GM18511 (cell line): ENCODE results near the gene ACTL7A.
A peak's percentile ranks its signal among the peaks of the same experiment; 100 is the strongest.
"Not testable (repeated sequence)": the region's sequence is repeated elsewhere in the genome, so short reads cannot be mapped to it uniquely, and the experiment has no call there.

Experiments
- ATAC-seq: cut with Tn5 transposase; IDR thresholded peaks from one replicate; pipeline ENCODE4 v1.9.1; 2021; ENCODE audit warnings: mild to moderate bottlenecking, moderate library complexity; ENCODE audit not compliant: unreplicated experiment

The ACTL7A gene

DNA sequence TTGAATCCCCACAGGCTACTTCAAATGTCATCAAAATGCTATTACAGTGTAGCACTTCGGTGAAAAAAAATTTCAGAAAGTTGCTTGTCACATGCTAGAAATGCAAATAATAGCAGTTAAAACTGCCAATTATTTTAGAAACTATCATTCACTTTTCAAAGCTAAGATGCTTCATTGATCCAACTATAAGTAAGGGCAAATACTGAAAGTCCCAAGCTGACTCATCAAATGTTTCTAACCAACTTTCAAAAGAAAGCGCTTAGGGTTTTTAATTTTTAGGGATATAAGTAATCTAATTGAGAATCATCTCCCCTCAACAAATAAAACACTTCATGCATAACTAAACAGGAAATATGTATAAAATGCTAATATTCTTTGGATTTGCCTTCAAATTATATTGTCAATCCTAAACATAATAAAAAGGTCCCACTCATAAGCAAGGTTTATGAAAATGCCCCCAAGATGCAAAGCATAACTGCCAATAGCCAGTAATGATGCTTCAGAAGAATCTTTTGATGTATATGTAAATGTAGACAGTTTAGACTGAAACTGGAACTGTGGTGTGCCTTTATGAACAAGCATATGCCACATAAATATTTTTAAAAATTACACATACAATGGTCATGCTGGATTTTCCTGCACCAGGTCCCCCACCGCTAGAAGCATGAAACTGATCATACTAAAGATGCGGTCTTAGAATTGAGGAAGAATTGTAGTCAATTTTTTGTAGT is 12.2 kb downstream of the ACTL7A start:
- no peak for ATAC-seq

DNA sequence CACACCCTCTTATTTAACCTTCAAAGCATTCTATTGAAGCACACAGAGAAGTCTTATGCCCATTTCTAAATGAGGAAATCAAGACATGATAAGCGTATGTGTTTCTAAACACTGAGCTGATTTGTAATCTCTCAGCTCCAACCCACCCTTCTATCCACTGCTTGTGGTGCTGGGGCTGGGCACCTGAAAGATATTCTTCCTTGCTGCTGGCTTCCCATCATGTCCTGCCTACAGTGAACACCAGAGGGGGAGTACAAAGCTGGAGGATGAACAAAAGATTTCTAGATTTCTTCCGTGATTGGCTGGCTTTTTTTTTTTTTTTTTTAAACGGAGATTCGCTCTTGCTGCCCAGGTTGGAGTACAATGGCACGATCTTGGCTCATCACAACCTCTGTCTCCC is 14.4 kb downstream of the ACTL7A start:
- ATAC-seq: no peak

DNA sequence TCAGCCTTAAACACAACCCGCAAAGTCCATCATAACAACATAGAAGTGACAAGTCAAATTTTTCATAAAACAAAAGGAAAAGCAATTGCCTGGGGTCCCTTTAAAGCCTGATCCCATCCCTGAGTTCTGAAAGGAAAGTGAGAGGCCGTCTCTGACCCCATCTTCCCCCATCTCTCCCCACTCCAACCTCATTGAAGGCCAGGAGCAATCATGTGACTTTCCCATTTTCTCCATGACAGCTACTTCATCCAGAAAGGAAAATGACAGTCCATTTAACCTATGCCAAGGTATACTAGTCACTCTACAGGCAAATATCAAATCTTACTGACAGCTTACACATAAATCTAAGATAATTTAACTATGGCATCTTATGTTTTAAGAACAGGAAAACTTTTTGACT is 15.5 kb downstream of the ACTL7A start:
- no peak for ATAC-seq

DNA sequence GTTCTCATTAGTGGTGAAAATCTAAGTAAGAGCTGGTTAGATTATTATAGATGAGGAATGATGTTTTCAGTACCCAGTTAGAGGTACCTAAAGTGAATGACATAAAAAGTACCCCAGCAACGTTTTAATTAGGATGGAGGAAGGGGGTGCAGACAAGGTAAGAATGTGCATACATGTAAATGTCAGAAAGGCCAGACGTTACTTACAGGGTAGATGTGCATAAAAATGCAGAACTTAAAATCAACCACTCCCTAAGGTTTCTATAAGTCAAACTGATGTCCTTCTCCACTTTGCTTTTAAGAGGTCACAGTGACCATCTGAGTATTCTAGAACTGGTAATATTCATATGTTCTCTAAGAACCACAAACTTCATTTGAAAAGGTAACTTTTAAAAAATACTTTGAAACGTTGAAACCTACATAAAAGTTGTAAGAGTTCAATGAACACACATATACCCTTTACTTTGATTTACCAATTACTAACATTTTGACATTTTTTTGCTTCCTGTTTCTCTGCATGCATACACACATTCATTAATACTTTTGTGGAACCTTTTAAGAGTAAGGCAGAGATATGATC is 18.8 kb downstream of the ACTL7A start:
- ATAC-seq: no peak

DNA sequence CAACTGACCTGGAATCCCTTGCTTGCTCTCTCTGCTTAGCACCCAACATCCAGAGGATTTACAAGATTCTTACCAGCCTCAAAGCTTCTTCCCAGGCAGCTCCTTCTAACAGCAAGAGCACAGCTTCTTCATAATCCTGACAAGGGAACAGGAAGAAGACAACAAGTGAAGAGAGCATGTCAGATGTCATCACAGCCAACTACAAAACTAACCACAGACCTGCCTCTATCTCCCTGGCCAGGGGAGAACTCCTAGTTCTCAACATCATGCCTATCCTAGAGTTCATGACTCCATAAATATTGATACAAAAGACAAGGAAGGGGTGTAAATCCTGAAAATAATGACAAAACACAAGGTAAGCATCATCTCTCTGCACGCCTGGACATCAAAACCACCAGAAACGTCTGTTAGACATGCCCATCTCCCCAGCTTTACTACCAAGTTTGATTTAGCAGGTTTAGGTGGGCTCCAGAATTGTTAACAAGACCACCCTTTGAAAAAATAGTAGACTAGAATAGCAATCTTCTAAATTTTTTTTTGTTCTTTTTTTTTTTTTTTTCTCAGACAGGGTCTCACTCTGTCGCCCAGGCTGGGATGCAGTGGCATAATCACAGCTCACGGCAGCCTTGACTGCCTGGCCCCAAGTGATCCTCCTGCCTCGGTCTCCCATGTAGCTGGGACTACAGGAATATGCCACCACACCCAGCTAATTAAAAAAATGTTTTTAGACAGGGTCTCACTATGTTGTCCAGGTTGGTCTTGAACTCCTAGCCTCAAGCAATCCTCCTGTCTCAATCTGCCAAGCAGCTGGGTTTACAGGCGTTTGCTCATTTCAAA is 20.2 kb downstream of the ACTL7A start:
- ATAC-seq: no peak

DNA sequence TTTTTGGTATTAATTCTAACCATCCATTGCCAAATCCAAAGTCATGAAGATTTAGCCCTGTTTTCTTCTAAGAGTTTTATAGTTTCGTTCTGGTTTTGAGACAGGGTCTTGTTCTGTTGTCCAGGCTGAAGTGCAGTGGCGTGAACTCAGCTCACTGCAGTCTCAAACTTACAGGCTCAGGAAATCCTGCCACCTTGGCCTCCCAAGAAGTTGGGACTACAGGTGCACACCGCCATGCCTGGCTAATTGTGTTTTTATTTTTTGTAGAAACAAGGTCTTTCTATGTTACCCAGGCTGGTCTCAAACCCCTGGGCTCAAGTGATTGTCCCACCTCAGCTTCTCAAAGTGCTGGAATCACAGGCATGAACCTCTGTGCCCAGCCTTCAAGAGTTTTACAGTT is 21.0 kb downstream of the ACTL7A start:
- no peak for ATAC-seq

DNA sequence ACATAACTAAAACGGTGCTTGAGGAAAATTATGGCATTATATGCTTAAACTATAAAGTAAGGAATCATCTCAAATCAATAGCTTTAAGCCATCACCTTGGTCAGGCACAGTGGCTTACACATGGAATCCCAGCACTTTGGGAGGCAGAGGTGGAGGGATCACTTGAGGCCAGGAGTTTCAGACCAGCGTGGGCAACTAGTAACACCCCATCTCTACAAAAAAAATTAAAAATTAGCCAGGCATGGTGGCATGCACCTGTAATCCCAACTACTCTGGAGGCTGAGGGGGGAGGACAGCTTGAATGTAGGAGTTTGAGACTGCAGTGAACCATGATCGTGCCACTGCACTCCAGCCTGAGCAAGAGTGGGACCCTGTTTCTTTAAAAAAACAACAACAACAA is 22.6 kb downstream of the ACTL7A start:
- no peak for ATAC-seq

DNA sequence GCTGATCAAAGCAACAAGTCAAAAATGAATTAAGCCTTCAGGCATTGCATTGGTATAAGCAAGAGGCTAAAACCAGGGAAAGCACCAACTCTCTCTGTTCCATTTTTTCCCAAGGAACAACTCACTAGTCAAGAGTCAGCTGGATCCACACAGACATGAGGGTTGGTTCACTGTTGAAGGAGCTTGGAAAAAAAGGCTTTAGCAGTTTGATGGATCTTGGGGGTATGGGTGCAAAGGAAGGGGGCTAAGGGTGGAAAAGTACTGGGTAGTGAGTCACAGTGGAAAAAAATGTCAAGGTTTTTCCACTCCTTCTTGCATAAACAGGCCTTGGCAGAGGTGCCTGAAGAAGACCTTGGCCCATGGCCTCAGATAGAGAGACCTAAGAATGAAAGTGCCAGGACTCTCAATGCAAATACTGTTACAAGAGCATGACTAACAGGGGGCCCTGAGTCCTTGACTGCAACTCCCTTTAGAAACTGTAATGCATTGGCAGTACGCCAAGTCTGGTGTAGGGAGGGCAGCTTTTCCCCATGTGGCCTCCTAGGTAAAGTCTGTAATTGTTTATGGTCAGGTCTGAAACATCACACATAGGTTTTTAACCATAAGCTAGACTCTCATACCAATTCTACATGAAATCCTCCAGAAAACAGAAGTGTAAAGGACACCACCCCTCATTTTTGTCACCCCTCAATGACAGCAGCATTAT is 23.7 kb downstream of the ACTL7A start:
- peak; percentile 100 for ATAC-seq

DNA sequence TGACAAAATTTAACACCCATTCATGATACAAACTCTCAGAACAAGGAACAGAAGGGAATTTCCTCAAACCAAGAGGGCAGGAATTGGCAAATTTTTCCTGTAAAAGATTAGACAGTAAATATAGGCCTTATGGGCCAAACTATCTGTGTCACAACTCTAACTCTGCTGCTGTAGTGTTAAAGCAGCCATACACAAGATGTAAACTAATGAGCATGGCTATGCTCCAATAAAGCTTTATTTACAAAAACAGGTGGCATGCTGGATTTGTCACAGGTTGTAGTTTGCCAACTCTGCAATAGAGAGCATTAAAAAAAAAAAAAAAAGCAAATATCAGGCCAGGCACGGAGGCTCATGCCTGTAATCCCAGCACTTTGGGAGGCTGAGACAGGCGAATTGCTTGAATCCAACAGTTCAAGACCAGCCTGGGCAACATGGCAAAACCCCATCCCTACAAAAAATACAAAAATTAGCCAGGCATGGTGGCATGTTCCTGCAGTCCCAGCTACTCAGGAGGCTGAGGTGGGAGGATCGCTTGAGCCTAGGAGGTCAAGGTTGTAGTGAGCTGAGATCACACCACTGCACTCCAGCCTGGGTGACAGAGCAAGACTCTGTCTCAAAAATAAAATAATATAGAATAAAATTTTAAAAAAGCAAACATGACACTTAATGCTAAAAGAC is 24.7 kb downstream of the ACTL7A start:
- not testable (repeated sequence) for ATAC-seq

DNA sequence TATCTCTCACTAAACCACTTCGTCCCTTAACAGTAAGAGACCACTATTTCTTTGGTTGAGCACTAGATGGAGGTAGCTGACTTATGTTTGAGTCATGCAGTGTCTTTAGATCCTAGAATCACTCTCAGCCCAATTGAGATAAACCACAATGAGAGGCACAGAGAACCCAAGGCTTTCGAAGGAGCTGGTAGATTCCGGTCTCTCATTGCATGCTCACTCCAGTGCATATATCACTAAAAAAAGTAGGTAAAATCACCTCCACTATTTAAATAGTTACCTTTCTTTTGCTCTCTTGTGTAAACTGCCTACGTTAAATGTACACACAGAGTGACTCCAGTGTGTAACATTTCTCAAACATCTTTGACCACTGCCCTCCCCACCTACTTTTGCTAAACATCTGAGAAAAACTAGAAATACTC is 27.6 kb downstream of the ACTL7A start:
- no peak for ATAC-seq

DNA sequence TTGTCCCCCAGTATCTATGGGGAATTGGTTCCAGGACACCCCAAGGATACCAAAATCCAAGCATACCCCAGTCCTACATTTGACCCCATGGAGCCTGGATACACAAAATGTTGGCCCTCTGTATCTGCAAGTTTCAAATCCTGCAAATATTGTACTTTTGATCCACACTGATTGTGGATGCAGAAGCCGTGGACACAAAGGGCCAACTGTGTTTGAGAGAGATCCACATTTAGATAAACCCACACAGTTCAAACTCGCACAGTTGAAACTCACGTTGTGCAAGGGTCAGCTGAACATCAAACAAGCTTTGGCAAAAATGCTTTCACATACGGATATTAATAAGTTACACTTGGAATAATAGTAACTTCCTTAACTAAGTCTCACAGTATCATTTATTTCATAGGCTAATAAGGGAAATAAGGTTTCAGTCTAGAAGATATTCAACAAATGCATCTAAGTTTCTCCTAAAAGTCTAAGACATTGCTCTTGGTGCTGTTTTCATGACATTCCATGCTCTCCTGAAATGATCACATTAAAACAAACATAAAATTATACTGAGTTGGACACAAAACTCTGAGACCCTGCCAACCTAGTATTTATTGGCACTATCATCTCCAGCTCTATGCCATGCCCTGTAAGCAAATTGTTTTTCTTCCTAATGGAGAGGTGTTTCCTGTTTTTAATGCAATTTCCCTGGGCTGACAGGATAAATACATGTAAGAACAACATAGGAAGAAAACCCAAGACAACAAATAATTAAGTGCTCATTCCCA is 32.3 kb downstream of the ACTL7A start:
- ATAC-seq: no peak

DNA sequence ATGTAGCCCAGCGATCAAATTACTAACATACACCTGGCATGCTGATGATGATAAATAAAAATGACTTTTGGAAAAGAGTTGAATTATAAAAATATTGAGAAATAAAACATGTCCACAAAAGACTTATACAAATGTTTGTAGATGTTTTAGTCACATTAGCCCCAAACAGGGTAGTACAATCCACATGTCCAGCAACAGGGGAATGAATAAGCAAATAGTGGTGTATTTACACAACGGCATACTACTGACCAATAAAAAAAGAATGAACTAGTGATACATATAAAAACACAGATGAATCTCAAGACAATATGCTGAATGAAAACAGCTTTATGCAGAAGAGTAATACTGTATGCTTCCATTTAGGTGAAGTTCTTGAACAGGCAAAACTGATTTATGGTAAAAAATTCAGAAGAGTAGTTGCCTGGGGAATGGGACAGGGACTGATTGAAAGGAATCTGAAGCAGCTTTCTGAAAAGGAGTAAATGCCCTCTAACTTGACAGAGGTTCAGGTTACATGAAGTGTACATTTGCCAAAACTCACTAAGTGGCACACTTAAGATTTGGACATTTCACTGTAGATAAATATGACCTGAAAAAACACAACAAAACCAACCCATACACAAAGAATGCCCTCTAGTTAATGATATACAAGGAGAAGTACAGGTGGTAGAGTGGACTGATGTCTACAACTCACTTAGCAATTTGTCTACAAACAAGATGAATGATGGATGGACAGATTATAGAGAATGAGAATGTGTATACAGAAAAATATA is 35.4 kb downstream of the ACTL7A start:
- ATAC-seq: no peak

DNA sequence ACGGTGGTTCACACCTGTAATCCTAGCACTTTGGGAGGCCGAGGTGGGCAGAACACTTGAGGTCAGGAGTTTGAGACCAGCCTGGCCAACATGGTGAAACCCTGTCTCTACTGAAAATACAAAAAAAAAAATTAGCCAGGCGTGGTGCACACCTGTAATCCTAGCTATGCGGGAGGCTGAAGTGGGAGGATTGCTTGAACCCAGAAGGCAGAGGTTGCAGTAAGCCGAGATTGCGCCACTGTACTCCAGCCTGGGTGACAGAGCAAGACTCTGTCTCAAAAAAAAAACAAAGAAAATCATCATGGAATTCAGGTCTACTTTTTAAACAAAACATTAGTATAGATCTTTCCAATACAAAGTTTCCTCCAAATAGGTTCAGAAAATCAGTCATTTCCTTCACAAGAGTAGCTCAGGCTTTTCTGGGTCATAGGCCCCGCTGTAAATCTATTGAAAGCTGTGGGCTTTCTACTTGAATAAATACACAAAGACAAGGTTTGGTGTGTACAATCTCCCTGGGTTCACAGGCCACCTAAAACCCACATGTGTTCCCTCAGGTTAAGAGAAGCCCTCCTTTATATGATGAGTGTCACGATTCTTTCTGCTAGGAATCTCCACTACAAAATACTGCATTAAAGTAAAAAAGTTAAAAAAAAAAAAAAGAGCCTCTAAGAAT is 37.1 kb downstream of the ACTL7A start:
- ATAC-seq: not testable (repeated sequence)

DNA sequence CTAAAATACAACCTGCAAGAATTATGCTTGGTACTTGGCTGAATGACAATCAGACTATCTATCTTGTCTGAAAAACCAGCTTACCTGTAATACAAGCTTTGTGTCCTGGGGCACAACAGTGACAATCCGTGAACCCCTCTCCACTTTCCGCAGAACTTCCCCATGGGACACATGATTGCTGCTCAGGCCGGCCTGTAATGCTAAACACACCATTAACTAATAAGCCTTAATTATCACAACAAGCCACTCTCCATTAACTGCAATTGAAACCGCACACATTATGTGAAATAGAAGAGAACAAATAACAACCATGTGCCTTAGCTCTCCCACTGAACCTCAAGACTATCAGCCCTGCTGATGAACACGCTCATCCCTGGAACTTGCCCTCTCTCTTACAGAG is 38.1 kb downstream of the ACTL7A start:
- no peak for ATAC-seq

DNA sequence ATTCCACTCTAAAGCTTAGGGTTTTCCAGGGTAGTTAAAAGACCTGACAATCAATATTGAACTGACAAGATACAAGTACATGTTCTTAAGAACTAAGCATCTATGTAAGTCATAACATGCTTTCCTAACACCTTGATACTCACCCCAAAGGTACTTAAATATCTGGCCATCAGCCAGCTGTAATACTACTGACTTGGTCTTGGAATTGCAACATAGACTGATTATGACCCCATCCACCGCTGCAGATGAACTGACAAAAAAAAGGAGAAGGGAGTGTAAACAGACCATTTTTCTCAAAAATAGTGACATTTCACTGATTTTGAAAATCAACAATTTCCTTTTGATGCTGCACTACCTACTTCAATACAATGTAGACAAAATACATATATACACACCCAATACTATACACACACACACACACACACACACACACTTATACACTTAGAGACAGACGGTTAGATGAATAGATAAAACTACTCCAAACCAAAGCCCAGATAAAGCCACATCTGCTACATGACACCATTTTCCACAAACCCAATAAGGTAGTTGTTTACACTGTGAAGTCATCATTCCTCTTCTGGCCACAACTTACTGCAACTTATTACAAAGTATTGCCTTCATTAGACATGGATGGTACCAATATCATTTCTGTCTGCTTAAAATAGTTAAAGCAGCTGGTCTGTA is 41.5 kb downstream of the ACTL7A start:
- ATAC-seq: no peak

DNA sequence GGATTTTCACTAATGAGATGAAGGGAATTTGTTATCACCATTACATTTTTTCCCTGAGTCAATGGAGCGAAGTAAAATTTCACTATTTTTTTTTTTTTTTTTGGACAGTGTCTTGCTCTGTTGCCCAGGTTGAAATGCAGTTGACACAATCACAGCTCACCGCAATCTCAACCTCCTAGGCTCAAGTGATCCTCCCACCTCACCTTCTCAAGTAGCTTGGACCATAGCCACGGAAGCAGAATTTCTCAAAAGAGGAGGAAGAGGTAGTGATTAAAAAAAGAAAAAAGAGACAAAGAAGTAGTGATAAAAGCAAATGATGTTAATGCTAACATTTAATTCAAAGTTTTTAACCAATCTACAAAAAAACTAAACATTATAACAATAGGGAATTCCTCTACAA is 42.1 kb downstream of the ACTL7A start:
- ATAC-seq: no peak

DNA sequence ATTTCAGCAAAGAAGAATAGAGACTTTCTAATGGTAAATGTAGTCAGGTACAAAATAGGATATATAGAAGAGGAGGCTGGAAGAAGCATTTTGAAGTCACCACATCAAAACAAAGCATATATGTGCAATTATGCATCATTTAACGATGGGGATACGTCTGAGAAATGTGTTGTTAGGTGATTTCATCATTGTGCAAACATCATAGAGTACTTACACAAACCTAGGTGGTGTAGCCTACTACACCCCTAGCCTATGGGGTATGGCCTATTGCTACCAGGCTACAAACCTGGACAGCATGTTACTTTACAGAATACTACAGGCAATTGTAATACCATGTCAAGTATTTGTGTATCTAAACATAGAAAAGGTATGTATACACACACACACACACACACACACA is 43.4 kb downstream of the ACTL7A start:
- ATAC-seq: no peak

DNA sequence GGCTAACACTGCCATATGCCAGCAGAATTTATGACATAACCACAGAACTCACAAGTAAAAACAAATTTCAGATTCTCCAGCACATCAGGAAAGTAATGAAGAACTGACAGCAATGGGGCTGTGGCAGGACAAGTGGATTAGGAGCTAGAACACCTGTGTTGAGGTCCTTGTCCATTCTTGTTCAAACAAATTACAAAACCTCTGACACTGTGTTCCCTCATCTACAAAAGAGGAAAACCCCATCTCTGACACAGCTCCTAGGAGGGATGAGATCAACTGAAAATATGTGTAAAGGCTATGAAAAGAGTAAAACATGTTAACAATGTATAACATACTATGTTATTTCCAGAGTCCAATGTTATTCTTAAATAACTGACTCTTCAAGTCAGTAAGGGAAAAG is 48.3 kb downstream of the ACTL7A start:
- no peak for ATAC-seq
